ENCODE data around the gene CACNA1G. TPM values are rescaled to one million over a fixed set of nuclear protein-coding genes. Genes with fewer than 3 reads are reported as not detected.

The CACNA1G gene
- total and polyA plus RNA-seq, 2 experiments from 2014 or later, result 0.06 to 0.97 TPM

- Histone ChIP-seq H3K27ac (no peak overlapping the region), H3K9ac (no peak overlapping the region), H3K36me3 (ENCODE audit: low read depth) (no peaks in the 10 kb centered on the region), H3K4me3 (no peak overlapping the region), H3K9me3 (ENCODE audit: low read depth) (no peaks in the 10 kb centered on the region), H2AFZ (no peak overlapping the region), H3K4me2 (ENCODE audit: unreplicated experiment) (no peak overlapping the region), H4K20me1 (ENCODE audit: insufficient read depth) (no peaks in the 10 kb centered on the region), H3K27me3 (replicated peaks; ENCODE audit: insufficient read depth) (no peaks in the 10 kb centered on the region), H3F3A (ENCODE audit: insufficient read depth) (no peaks in the 10 kb centered on the region), H3K9me2 (ENCODE audit: insufficient read depth) (no peaks in the 10 kb centered on the region), H3K4me1 (ENCODE audit: insufficient read depth) (peaks cover 9% of the 10 kb centered on the region), H3K79me2 (ENCODE audit: insufficient read depth) (no peaks in the 10 kb centered on the region)
- WGBS, 2 experiments (ENCODE audit: low coverage in 1 of 2, low lambda C conversion rate in 2 of 2, missing lambda C conversion rate in 2 of 2), result 91 to 93% methylated on average over 15 of the region's 15 CpGs
- in situ Hi-C loops (cut with MboI), result no loop called here
- no peak for TF ChIP-seq EZH2 (IDR thresholded peaks at IDR 0.05; ENCODE audit: insufficient read depth, poor library complexity, severe bottlenecking)
- no peak for TF ChIP-seq EZH2phosphoT487 (IDR thresholded peaks at IDR 0.05; ENCODE audit: insufficient read depth, low read depth)
- DNase-seq, result no peak
Observed at GRCh38 chr17:50539762-50540559, 20.6 kb upstream of the CACNA1G start.

- H4K20me1 ChIP-seq (ENCODE audit: insufficient read depth), result no peaks in the 10 kb centered on the region
- in situ Hi-C loops (cut with MboI), result no loop called here
- H3F3A ChIP-seq (ENCODE audit: insufficient read depth), result no peaks in the 10 kb centered on the region
- no peak for DNase-seq
- H3K4me1 ChIP-seq (ENCODE audit: insufficient read depth), result peaks cover 9% of the 10 kb centered on the region
- H3K27ac ChIP-seq, result no peak overlapping the region
- no peaks in the 10 kb centered on the region for H3K9me2 ChIP-seq (ENCODE audit: insufficient read depth)
- no peaks in the 10 kb centered on the region for H3K79me2 ChIP-seq (ENCODE audit: insufficient read depth)
- peak overlapping the region; percentile 75 for H3K4me2 ChIP-seq (ENCODE audit: unreplicated experiment)
- no peaks in the 10 kb centered on the region for H3K9me3 ChIP-seq (ENCODE audit: low read depth)
- H3K9ac ChIP-seq, result no peak overlapping the region
- whole genome bisulfite sequencing, 2 experiments (ENCODE audit: low coverage in 1 of 2, low lambda C conversion rate in 2 of 2, missing lambda C conversion rate in 2 of 2), result 78 to 81% methylated on average over 9 to 11 of the region's 11 CpGs
- H2AFZ ChIP-seq, result no peak overlapping the region
- no peaks in the 10 kb centered on the region for H3K27me3 ChIP-seq (replicated peaks; ENCODE audit: insufficient read depth)
- peak overlapping the region; percentile 70; the same call in 1 of the 2 replicates for H3K4me3 ChIP-seq
- TF ChIP-seq EZH2 (IDR thresholded peaks at IDR 0.05; ENCODE audit: insufficient read depth, poor library complexity, severe bottlenecking), result no peak
- no peak for TF ChIP-seq EZH2phosphoT487 (IDR thresholded peaks at IDR 0.05; ENCODE audit: insufficient read depth, low read depth)
- H3K36me3 ChIP-seq (ENCODE audit: low read depth), result no peaks in the 10 kb centered on the region
Observed at GRCh38 chr17:50540560-50541401, 19.7 kb upstream of the CACNA1G start.

- no peaks in the 10 kb centered on the region for H3K9me2 ChIP-seq (ENCODE audit: insufficient read depth)
- peaks cover 9% of the 10 kb centered on the region for H3K4me1 ChIP-seq (ENCODE audit: insufficient read depth)
- H3K9ac ChIP-seq, result peak overlapping the region; percentile 63
- H3K27ac ChIP-seq, result no peak overlapping the region
- H3K79me2 ChIP-seq (ENCODE audit: insufficient read depth), result no peaks in the 10 kb centered on the region
- H3K9me3 ChIP-seq (ENCODE audit: low read depth), result no peaks in the 10 kb centered on the region
- no peaks in the 10 kb centered on the region for H3K36me3 ChIP-seq (ENCODE audit: low read depth)
- no peaks in the 10 kb centered on the region for H3F3A ChIP-seq (ENCODE audit: insufficient read depth)
- peak overlapping the region; percentile 86 for H2AFZ ChIP-seq
- H3K27me3 ChIP-seq (replicated peaks; ENCODE audit: insufficient read depth), result no peaks in the 10 kb centered on the region
- DNase-seq, result no peak
- TF ChIP-seq EZH2phosphoT487 (IDR thresholded peaks at IDR 0.05; ENCODE audit: insufficient read depth, low read depth), result no peak
- TF ChIP-seq EZH2 (IDR thresholded peaks at IDR 0.05; ENCODE audit: insufficient read depth, poor library complexity, severe bottlenecking), result no peak
- peak overlapping the region; percentile 75 for H3K4me2 ChIP-seq (ENCODE audit: unreplicated experiment)
- WGBS, 2 experiments (ENCODE audit: low coverage in 1 of 2, low lambda C conversion rate in 2 of 2, missing lambda C conversion rate in 2 of 2), result 45 to 52% methylated on average over 9 of the region's 9 CpGs
- H3K4me3 ChIP-seq, result peak overlapping the region; percentile 70
- H4K20me1 ChIP-seq (ENCODE audit: insufficient read depth), result no peaks in the 10 kb centered on the region
- in situ Hi-C loops (cut with MboI), result no loop called here
Observed at GRCh38 chr17:50541402-50541715, 19.2 kb upstream of the CACNA1G start.

- Histone ChIP-seq H4K20me1 (ENCODE audit: insufficient read depth) (no peaks in the 10 kb centered on the region), H3K9me2 (ENCODE audit: insufficient read depth) (no peaks in the 10 kb centered on the region), H3F3A (ENCODE audit: insufficient read depth) (no peaks in the 10 kb centered on the region), H3K9ac (peak overlapping the region; percentile 63), H3K4me2 (ENCODE audit: unreplicated experiment) (peak overlapping the region; percentile 75), H3K4me3 (peak overlapping the region; percentile 70), H3K27me3 (replicated peaks; ENCODE audit: insufficient read depth) (no peaks in the 10 kb centered on the region), H3K36me3 (ENCODE audit: low read depth) (no peaks in the 10 kb centered on the region), H2AFZ (peak overlapping the region; percentile 86), H3K27ac (no peak overlapping the region), H3K79me2 (ENCODE audit: insufficient read depth) (no peaks in the 10 kb centered on the region; the same call in 1 of the 2 replicates), H3K9me3 (ENCODE audit: low read depth) (no peaks in the 10 kb centered on the region), H3K4me1 (ENCODE audit: insufficient read depth) (peaks cover 9% of the 10 kb centered on the region)
- 2% methylated on average over 53 to 71 of the region's 82 CpGs for WGBS, 2 experiments (ENCODE audit: low coverage in 1 of 2, low lambda C conversion rate in 2 of 2, missing lambda C conversion rate in 2 of 2)
- DNase-seq, result peak; percentile 95
- in situ Hi-C loops (cut with MboI), result no loop called here
- TF ChIP-seq EZH2 (IDR thresholded peaks at IDR 0.05; ENCODE audit: insufficient read depth, poor library complexity, severe bottlenecking), result no peak
- no peak for TF ChIP-seq EZH2phosphoT487 (IDR thresholded peaks at IDR 0.05; ENCODE audit: insufficient read depth, low read depth)
Observed at GRCh38 chr17:50541716-50542688, 18.5 kb upstream of the CACNA1G start.
